GM23338 (cell line): ENCODE measurements around the gene ZNF256. TPM values are rescaled to one million over a fixed set of nuclear protein-coding genes. Genes with fewer than 3 reads are reported as not detected.

Source experiments
- ATAC-seq: fragments of 200-7000 bp; cut with Tn5 transposase; 3 replicates; pipeline ENCODE4 v1.9.1; 2020
- DNase-seq: peaks from one replicate; pipeline ENCODE4 v3.0.0-alpha.2; 2015; ENCODE audit warnings: low spot score
- H2AFZ ChIP-seq: fragments of 200-600 bp; sonication (generic); 2 replicates; pipeline ENCODE4 v1.8.0; 2016; ENCODE audit warnings: antibody characterized with exemption, mild to moderate bottlenecking, moderate library complexity
- H3F3A ChIP-seq: fragments of 200-600 bp; sonication (generic); replicated peaks from 2 replicates; pipeline ENCODE4 v1.8.0; 2017; ENCODE audit warnings: antibody characterized with exemption, mixed run types, low read depth
- H3K27ac ChIP-seq: fragments of 200-600 bp; sonication (generic); 2 replicates; pipeline ENCODE4 v1.6.1; 2016; ENCODE audit warnings: low read depth
- H3K27me3 ChIP-seq: fragments of 200-600 bp; sonication (generic); 2 replicates; pipeline ENCODE4 v1.8.0; 2016; ENCODE audit warnings: mild to moderate bottlenecking, mixed run types, moderate library complexity; ENCODE audit not compliant: insufficient read depth
- H3K36me3 ChIP-seq: fragments of 200-600 bp; sonication (generic); 2 replicates; pipeline ENCODE4 v1.8.0; 2016; ENCODE audit warnings: mild to moderate bottlenecking; ENCODE audit not compliant: insufficient read depth
- H3K4me1 ChIP-seq: fragments of 200-600 bp; sonication (generic); 2 replicates; pipeline ENCODE4 v1.8.0; 2016; ENCODE audit warnings: mild to moderate bottlenecking, moderate library complexity; ENCODE audit not compliant: insufficient read depth
- H3K4me2 ChIP-seq: fragments of 200-600 bp; sonication (generic); 2 replicates; pipeline ENCODE4 v1.7.1; 2017; ENCODE audit warnings: mixed run types
- H3K4me3 ChIP-seq: fragments of 200-600 bp; sonication (generic); 2 replicates; pipeline ENCODE4 v1.6.1; 2016; ENCODE audit warnings: mixed run types
- H3K79me2 ChIP-seq: fragments of 200-600 bp; sonication (generic); replicated peaks from 2 replicates; pipeline ENCODE4 v1.8.0; 2017; ENCODE audit warnings: mild to moderate bottlenecking; ENCODE audit not compliant: insufficient read depth
- H3K9me2 ChIP-seq: fragments of 200-600 bp; sonication (generic); 2 replicates; pipeline ENCODE4 v1.8.0; 2017; ENCODE audit not compliant: insufficient read depth
- H4K20me1 ChIP-seq: fragments of 200-600 bp; sonication (generic); replicated peaks from 2 replicates; pipeline ENCODE4 v1.8.0; 2017; ENCODE audit warnings: mild to moderate bottlenecking; ENCODE audit not compliant: insufficient read depth
- H3K27ac Mint-ChIP-seq: 2 replicates; pipeline ENCODE4 v1.8.0; 2020; ENCODE audit warnings: inconsistent platforms, mild to moderate bottlenecking, moderate library complexity, mixed read lengths
- H3K27me3 Mint-ChIP-seq: 3 replicates; pipeline ENCODE4 v1.8.0; 2022; ENCODE audit warnings: low read depth, mild to moderate bottlenecking, moderate library complexity, mixed read lengths, inconsistent platforms; ENCODE audit not compliant: insufficient read depth, poor library complexity
- H3K36me3 Mint-ChIP-seq: 3 replicates; pipeline ENCODE4 v1.8.0; 2021; ENCODE audit warnings: low read depth, mild to moderate bottlenecking, inconsistent platforms, moderate library complexity, mixed read lengths
- H3K4me1 Mint-ChIP-seq: 3 replicates; pipeline ENCODE4 v1.8.0; 2020; ENCODE audit warnings: mild to moderate bottlenecking, inconsistent platforms, mixed read lengths
- H3K4me3 Mint-ChIP-seq: 3 replicates; pipeline ENCODE4 v1.8.0; 2021; ENCODE audit warnings: moderate library complexity, mild to moderate bottlenecking, inconsistent platforms, mixed read lengths
- H3K9me3 Mint-ChIP-seq: 3 replicates; pipeline ENCODE4 v1.8.0; 2020; ENCODE audit warnings: moderate library complexity, mild to moderate bottlenecking, inconsistent platforms, mixed read lengths
- CREB1 ChIP-seq: fragments of 250-450 bp; sonication (Bioruptor Pico); IDR thresholded peaks from 2 replicates; pipeline ENCODE4 v1.5.0; 2020; ENCODE audit warnings: low read depth, mild to moderate bottlenecking, moderate library complexity
- EZH2 ChIP-seq: fragments of 200-600 bp; sonication (generic); IDR thresholded peaks from one replicate; pipeline ENCODE4 v1.8.0; 2017; ENCODE audit warnings: antibody characterized with exemption, mild to moderate bottlenecking, low read depth; ENCODE audit not compliant: unreplicated experiment
- EZH2phosphoT487 ChIP-seq: fragments of 200-600 bp; sonication (generic); IDR thresholded peaks from one replicate; pipeline ENCODE4 v1.8.1; 2018; ENCODE audit warnings: antibody characterized with exemption; ENCODE audit not compliant: unreplicated experiment
- JUNB ChIP-seq: IDR thresholded peaks from one replicate; pipeline ENCODE4 v1.6.1; 2016; ENCODE audit warnings: antibody characterized with exemption; ENCODE audit not compliant: unreplicated experiment
- NANOG ChIP-seq: IDR thresholded peaks from 2 replicates; pipeline ENCODE4 v1.6.1; 2016; ENCODE audit warnings: antibody characterized with exemption, borderline replicate concordance
- POLR2AphosphoS5 ChIP-seq: IDR thresholded peaks from 2 replicates; pipeline ENCODE4 v1.6.1; 2016; ENCODE audit warnings: antibody characterized with exemption, low read depth
- STAT1 ChIP-seq: IDR thresholded peaks from one replicate; pipeline ENCODE4 v1.6.1; 2016; ENCODE audit warnings: antibody characterized with exemption; ENCODE audit not compliant: unreplicated experiment
- ZNF114 ChIP-seq: fragments of 250-450 bp; sonication (Bioruptor Pico); IDR thresholded peaks from 2 replicates; pipeline ENCODE4 v1.5.0; 2020; ENCODE audit warnings: mild to moderate bottlenecking, moderate library complexity
- ZNF331 ChIP-seq: fragments of 250-450 bp; sonication (Bioruptor Pico); IDR thresholded peaks from 2 replicates; pipeline ENCODE4 v1.5.0; 2020; ENCODE audit warnings: low read depth, mild to moderate bottlenecking, moderate library complexity
- polyA plus RNA-seq: library from polyadenylated mRNA; unstranded; fragments of >200 nt; fragmentation: Nextera tagmentation; extraction: Ambion mirVana; gene quantifications from 2 replicates; pipeline ENCODE4 v1.2.1, GENCODE V29; 2016
- total RNA-seq: library from RNA; depleted of rRNA; stranded (reverse); fragments of >200 nt; shearing (Covaris generic); gene quantifications from 2 replicates; pipeline ENCODE4 v1.2.3, GENCODE V29; 2014
- TF ChIP-seq, protein P1 (sequence below), 2 experiments: fragments of 200-600 bp in 1 of 2; sonication (generic) in 1 of 2; conservative IDR thresholded peaks; 2 replicates each; pipeline versions ENCODE4 v1.5.1 to v1.6.1; 2016 to 2017; ENCODE audit warnings: antibody characterized with exemption in 2 of 2, low read depth in 2 of 2, mild to moderate bottlenecking in 2 of 2, moderate library complexity in 1 of 2
- TF ChIP-seq, protein P2 (sequence below): IDR thresholded peaks from 2 replicates; pipeline ENCODE4 v1.6.1; 2016; ENCODE audit warnings: antibody characterized with exemption
- TF ChIP-seq, protein P3 (sequence below): fragments of 250-450 bp; sonication (Bioruptor Pico); IDR thresholded peaks from 2 replicates; pipeline ENCODE4 v1.5.0; 2020; ENCODE audit warnings: mild to moderate bottlenecking, moderate library complexity

ZNF256 gene
- total and polyA plus RNA-seq, 2 experiments from 2014 or later, result 8.8 to 16.2 TPM

DNA sequence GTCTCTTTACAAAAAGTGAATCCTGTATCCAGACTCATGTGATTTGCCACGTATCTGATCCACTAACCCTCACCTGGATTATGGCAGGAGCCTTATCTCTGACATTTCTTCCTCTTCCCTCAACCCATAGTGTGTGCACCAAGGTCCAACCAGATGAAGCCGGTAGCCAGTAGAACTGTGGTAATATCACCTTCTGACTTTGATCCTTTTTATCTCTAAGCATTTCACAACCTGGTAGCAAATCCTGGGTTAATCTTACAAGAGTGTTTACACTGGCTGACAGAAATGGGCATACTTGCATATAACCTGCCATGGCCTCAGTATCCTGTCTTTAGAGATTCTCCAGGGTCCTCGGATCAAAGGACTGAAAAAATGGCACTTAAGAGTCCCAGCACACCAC is 33.0 kb downstream of the ZNF256 start (continued):
- no peak for TF ChIP-seq ZNF331 (CRISPR knock-in tag)
- TF ChIP-seq, protein P1, sequence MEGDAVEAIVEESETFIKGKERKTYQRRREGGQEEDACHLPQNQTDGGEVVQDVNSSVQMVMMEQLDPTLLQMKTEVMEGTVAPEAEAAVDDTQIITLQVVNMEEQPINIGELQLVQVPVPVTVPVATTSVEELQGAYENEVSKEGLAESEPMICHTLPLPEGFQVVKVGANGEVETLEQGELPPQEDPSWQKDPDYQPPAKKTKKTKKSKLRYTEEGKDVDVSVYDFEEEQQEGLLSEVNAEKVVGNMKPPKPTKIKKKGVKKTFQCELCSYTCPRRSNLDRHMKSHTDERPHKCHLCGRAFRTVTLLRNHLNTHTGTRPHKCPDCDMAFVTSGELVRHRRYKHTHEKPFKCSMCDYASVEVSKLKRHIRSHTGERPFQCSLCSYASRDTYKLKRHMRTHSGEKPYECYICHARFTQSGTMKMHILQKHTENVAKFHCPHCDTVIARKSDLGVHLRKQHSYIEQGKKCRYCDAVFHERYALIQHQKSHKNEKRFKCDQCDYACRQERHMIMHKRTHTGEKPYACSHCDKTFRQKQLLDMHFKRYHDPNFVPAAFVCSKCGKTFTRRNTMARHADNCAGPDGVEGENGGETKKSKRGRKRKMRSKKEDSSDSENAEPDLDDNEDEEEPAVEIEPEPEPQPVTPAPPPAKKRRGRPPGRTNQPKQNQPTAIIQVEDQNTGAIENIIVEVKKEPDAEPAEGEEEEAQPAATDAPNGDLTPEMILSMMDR (conservative IDR thresholded peaks at IDR 0.05; ENCODE audit: low read depth in 2 of 2), result no peak
- no peak for TF ChIP-seq ZNF114 (CRISPR knock-in tag)
- TF ChIP-seq, protein P2, sequence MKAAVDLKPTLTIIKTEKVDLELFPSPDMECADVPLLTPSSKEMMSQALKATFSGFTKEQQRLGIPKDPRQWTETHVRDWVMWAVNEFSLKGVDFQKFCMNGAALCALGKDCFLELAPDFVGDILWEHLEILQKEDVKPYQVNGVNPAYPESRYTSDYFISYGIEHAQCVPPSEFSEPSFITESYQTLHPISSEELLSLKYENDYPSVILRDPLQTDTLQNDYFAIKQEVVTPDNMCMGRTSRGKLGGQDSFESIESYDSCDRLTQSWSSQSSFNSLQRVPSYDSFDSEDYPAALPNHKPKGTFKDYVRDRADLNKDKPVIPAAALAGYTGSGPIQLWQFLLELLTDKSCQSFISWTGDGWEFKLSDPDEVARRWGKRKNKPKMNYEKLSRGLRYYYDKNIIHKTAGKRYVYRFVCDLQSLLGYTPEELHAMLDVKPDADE, result no peak
- no peak for TF ChIP-seq STAT1
- TF ChIP-seq CREB1 (CRISPR knock-in tag), result no peak
- TF ChIP-seq JUNB, result no peak
- TF ChIP-seq NANOG, result no peak
- TF ChIP-seq EZH2phosphoT487, result no peak

DNA sequence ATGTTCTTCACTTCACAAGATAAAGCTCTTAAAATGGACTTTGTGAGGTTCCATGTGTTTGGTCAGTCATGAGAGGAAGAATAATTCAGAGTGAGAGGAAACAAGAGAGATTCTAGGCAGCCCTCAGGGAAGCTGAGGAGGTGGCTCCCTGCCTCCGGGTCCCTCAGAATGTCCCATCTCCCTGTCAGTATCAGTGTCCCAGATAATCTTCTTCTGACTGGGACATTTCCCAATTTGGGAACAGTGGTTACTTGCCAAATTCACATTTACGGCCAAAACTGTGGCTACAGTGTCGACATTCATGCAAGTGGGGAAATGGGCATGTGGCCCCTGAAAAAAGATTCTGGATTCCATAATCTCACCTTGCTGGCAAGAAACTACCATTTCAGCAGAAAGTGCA is 40.1 kb downstream of the ZNF256 start:
- DNase-seq (no peak), ATAC-seq (no peak)
- H3K4me1 ChIP-seq, result no peaks in the 10 kb centered on the region
- no peaks in the 10 kb centered on the region for H3K9me2 ChIP-seq
- peaks cover 6% of the 10 kb centered on the region; the same call in 2 of the 3 replicates for H3K4me1 Mint-ChIP-seq
- H4K20me1 ChIP-seq, result peaks cover 17% of the 10 kb centered on the region
- peaks cover 37% of the 10 kb centered on the region for H3K36me3 Mint-ChIP-seq
- H3K4me3 Mint-ChIP-seq, result no peak overlapping the region
- H3K9me3 Mint-ChIP-seq, result no peaks in the 10 kb centered on the region
- H3K27me3 Mint-ChIP-seq, result peaks cover 1% of the 10 kb centered on the region
- peaks cover 6% of the 10 kb centered on the region; the same call in 1 of the 2 replicates for H3K36me3 ChIP-seq
- H3F3A ChIP-seq, result no peaks in the 10 kb centered on the region
- no peaks in the 10 kb centered on the region for H3K27me3 ChIP-seq
- H3K27ac Mint-ChIP-seq, result no peak overlapping the region
- H2AFZ ChIP-seq, result no peak overlapping the region
- H3K79me2 ChIP-seq, result peaks cover 3% of the 10 kb centered on the region
- no peak overlapping the region for H3K4me3 ChIP-seq
- no peak overlapping the region for H3K27ac ChIP-seq
- H3K4me2 ChIP-seq, result no peak overlapping the region
- TF ChIP-seq, protein P2, result no peak
- TF ChIP-seq ZNF331 (CRISPR knock-in tag), result no peak
- no peak for TF ChIP-seq EZH2
- TF ChIP-seq NANOG, result no peak
- no peak for TF ChIP-seq POLR2AphosphoS5
- no peak for TF ChIP-seq CREB1 (CRISPR knock-in tag)
- TF ChIP-seq, protein P1 (conservative IDR thresholded peaks at IDR 0.05; ENCODE audit: low read depth in 2 of 2), result no peak
- TF ChIP-seq ZNF114 (CRISPR knock-in tag), result no peak
- TF ChIP-seq STAT1, result no peak
- TF ChIP-seq, protein P3, sequence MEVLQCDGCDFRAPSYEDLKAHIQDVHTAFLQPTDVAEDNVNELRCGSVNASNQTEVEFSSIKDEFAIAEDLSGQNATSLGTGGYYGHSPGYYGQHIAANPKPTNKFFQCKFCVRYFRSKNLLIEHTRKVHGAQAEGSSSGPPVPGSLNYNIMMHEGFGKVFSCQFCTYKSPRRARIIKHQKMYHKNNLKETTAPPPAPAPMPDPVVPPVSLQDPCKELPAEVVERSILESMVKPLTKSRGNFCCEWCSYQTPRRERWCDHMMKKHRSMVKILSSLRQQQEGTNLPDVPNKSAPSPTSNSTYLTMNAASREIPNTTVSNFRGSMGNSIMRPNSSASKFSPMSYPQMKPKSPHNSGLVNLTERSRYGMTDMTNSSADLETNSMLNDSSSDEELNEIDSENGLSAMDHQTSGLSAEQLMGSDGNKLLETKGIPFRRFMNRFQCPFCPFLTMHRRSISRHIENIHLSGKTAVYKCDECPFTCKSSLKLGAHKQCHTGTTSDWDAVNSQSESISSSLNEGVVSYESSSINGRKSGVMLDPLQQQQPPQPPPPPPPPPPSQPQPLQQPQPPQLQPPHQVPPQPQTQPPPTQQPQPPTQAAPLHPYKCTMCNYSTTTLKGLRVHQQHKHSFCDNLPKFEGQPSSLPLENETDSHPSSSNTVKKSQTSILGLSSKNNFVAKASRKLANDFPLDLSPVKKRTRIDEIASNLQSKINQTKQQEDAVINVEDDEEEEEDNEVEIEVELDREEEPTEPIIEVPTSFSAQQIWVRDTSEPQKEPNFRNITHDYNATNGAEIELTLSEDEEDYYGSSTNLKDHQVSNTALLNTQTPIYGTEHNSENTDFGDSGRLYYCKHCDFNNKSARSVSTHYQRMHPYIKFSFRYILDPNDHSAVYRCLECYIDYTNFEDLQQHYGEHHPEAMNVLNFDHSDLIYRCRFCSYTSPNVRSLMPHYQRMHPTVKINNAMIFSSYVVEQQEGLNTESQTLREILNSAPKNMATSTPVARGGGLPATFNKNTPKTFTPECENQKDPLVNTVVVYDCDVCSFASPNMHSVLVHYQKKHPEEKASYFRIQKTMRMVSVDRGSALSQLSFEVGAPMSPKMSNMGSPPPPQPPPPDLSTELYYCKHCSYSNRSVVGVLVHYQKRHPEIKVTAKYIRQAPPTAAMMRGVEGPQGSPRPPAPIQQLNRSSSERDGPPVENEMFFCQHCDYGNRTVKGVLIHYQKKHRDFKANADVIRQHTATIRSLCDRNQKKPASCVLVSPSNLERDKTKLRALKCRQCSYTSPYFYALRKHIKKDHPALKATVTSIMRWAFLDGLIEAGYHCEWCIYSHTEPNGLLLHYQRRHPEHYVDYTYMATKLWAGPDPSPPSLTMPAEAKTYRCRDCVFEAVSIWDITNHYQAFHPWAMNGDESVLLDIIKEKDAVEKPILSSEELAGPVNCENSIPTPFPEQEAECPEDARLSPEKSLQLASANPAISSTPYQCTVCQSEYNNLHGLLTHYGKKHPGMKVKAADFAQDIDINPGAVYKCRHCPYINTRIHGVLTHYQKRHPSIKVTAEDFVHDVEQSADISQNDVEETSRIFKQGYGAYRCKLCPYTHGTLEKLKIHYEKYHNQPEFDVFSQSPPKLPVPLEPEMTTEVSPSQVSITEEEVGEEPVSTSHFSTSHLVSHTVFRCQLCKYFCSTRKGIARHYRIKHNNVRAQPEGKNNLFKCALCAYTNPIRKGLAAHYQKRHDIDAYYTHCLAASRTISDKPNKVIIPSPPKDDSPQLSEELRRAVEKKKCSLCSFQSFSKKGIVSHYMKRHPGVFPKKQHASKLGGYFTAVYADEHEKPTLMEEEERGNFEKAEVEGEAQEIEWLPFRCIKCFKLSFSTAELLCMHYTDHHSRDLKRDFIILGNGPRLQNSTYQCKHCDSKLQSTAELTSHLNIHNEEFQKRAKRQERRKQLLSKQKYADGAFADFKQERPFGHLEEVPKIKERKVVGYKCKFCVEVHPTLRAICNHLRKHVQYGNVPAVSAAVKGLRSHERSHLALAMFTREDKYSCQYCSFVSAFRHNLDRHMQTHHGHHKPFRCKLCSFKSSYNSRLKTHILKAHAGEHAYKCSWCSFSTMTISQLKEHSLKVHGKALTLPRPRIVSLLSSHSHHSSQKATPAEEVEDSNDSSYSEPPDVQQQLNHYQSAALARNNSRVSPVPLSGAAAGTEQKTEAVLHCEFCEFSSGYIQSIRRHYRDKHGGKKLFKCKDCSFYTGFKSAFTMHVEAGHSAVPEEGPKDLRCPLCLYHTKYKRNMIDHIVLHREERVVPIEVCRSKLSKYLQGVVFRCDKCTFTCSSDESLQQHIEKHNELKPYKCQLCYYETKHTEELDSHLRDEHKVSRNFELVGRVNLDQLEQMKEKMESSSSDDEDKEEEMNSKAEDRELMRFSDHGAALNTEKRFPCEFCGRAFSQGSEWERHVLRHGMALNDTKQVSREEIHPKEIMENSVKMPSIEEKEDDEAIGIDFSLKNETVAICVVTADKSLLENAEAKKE (CRISPR knock-in tag), result no peak
- no peak for TF ChIP-seq EZH2phosphoT487
